ENCODE measurements around the gene ASTN2.

DNA sequence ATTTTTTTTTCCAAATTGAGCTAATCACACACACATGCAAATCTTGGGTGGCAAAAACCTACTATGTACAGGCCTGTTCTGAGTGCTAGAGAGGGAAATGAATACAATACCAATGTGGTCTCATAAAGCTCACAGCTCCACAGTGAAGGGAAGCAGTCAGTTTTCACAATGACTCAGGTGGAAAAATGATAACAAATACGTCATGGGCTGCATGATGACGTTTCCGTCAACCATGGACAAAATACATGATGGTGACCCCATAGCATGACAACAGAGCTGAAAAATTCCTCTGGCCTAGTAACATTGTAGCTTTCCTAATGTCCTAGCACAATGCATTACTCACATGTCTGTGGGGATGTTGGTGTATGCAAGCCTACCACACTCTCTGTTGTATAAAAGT is 475.2 kb downstream of the ASTN2 start:
- no peak for TF ChIP-seq POLR2A (IDR thresholded peaks at IDR 0.05)
- TF ChIP-seq CTCF (IDR thresholded peaks at IDR 0.05) = no peak

All from Peyer's patch (tissue), 4 donors.